Stimulated activated CD8-positive, alpha-beta memory T cell treated with anti-CD3 and anti-CD28 coated beads, Interleukin-4, amount 100 ng/mL, for 1 hour (primary cell): ENCODE data around the gene GIPC2.
"Not testable (repeated sequence)": the region's sequence is repeated elsewhere in the genome, so short reads cannot be mapped to it uniquely, and the experiment has no call there.

ENCODE experiments used
- DNase-seq, 2 donors: peaks; one replicate each; pipeline ENCODE4 v3.0.0-alpha.2; 2020; ENCODE audit warnings: low read depth in 2 of 2, low spot score in 1 of 2

The GIPC2 gene

DNA sequence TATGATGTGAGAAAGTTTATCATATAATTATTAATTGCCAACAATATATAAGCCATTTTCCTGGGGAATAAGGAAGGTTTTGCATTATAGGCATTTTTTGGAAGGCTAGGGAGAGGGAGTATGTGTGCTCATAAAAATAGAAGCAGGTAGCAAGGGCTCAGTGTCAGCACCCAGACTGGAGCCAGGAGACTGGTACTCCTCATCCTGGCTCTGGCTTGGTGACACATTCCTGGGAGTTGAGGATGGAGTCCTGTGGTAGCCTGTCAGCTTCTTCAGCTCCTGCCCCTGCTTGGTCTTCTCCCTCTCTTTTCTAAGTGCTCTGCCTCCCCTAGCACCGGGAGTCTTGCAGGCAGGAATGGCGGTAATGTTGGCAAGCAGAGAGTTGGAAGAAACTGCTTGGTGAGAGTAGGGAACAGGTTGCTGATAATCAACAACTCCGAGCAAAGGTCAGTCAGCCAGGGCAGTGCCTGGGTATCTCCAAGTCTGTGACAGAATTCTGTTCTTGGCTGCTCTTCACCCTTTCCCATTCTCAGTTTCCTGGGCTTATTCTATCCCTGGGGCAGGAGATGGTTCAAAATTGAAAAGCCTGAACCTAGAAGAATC, 23.0 kb downstream of the GIPC2 start:
- no peak for DNase-seq

DNA sequence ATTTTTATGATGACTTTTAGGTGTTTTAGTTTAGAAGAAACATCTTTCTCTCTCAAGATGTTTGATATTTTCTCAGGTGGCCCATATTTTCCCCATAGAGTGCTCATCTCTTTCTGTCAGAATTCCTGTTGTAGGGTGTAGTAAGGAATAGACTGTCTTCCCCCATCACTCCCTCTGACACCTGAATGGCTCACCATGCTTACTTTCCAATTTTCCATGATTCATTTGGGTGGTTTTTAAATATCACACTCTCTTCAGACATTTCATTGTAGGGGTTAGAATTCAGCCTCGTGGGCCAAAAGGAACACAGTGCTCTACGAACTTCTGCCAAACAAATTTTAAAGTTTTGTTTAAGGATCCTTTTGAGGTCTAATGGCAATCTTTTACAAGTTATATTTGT, 24.0 kb downstream of the GIPC2 start:
- DNase-seq = no peak

DNA sequence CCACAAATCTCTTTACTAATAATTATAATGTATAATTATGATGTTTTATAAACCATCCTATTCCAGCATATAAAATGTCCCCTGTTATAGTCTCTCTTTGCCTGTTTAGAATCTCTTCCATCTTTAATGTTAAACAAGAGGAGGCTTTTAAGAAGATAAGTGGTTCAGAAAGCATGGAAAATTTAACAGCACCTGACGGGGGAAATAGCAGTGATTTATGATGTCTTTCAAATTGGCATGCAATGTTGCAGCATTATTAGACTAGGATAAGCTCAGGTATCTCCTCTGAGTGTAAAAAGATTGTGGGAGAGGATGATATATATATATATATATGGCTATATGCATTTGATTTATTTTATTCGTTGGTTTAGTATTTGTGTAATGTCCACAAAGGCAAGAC, 24.4 kb downstream of the GIPC2 start:
- no peak for DNase-seq

DNA sequence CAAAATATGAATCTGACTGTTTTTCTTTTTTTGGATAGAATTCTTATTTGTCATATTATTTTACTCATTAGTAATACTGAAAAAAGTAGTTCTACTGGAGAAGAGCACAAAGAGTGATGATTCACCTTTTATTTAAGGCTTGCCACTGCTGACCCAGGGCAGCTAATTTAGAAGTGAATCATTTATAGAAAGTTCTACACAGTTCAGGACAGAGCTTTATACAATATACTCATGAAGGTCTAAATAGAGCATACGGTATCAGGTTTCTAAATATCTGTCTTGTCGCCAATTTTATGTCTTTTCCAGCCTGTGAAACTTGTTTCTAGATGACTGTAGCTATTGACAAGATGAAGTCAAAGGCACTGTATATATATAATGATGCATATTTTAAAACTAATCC, 25.0 kb downstream of the GIPC2 start:
- DNase-seq = no peak

DNA sequence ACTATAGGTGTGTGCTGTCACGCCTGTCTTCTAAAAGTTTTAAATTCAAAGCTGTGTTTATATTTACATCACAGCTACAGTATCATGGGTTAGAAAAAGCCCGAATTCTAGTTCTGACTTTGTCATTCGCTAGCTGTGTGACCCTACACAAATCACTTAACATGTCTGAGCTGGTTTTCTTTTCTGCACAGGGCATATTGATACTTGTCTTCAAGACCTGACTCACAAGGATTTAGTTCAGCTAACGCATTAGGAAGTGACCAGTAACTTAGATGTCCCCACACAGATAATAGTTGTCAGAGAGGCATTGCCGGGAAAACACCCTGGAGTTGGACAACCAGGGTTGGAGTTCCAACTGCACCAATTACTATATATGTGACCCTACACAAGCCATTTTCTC, 25.9 kb downstream of the GIPC2 start:
- DNase-seq = no peak

DNA sequence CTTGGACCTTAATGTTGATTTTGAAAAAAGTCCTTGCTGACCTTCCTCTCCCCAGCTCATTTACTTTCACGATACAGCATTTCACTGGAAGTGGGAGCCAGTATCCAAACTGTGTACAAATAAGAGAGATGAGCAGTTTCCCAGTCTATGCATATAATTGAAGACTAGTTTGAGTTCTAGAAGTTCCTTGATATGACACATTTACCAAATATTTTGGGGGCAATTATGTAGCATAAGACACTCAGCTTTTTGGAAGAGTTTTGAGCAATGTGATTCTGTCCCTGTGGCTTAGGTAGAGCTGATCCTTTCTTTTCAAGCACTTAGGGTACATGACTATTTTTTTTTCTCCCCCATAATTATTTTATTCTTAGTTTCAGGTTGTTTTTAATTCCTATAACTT, 26.4 kb downstream of the GIPC2 start:
- no peak for DNase-seq

DNA sequence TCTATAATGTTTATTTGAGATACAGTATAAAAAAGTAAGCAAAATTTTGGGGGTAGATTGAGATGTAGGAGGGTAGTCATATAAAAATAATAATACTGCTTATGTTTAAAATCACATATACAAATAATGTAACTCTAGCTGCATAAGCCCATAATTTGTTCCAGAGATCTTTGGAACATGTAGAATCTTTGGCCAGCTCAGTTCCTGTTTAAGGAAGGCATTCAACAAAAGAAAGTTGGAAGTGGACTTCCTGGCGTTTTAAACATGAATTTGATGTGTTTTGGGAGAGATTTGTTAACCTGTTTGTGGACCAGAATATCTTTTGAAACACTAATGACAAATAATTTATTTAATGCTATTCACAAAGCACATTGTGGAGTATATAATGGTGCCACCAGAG, 27.7 kb downstream of the GIPC2 start:
- no peak for DNase-seq

DNA sequence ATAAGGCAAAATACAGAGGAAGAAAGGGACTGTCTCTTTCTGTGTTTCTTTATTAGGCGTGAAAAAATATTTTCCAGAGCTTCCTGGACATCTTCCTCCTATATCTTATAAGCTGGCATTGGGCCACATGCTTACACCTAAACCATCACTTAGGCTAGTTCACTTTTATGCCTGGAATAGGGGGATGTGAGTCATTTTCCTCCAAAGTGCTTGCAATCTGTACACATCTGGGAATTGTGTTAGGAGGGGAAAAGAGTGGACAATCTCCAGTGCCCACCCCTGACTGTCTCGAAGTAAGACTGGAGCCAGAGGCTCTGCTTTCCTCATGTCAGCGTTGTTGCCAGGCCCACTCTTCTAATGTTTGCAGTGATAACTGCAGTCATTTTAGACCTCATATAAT, 29.9 kb downstream of the GIPC2 start:
- no peak for DNase-seq

DNA sequence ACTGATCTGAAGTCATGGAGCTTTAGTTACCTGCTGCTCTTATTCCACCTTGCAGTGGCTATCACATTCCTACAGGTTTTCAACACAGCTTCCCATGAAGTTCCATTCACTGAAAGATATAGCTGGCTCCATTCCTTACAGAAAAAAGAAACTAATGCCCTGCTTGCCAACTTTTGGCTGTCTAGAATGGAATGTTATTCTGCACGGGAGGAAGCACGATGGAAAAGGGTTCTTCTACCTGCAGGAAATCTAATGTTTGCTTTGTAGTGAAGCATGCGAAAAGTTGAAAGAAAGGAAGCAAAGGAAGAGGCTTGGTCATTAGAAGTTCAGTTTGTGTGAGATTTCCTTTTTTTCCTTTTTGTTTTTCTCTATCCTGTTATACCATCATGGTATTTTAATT, 32.6 kb downstream of the GIPC2 start:
- DNase-seq = no peak

DNA sequence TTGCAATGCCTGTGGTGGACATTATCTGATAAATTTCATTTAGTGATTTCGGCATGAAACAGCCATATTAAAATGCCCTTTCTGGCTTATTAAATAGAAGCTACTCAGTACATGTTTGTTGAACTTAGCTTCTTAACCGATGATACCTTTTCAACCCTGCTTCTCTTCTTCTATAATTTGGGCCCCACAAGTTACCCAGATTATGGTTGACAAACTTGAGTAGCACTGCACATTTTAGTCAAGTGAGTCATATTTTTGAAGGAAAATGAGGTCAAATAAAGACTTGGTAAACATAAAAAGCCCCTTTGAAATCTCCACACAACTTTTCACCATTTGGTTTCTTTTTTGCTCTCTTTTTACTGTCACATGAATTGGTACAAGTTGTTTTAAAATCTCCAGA, 33.8 kb downstream of the GIPC2 start:
- DNase-seq = no peak

DNA sequence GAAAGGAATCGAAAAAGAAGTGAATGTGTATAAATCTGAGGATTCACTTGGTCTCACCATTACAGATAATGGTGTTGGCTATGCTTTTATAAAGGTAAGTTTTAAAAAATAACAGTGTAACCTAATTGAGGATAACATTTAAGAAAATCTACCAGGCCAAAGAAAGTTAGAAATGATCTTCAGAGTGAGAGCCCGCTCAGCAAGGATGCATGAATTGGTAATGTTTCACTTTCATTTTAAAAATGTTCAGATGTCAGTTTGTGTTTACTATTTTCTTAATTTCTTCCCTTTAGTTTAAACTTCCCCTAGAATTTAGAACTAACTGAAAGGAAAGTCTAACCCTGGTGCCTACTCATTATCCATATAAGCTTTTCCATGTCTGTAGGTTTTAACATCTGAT, 35.0 kb downstream of the GIPC2 start:
- DNase-seq = no peak

DNA sequence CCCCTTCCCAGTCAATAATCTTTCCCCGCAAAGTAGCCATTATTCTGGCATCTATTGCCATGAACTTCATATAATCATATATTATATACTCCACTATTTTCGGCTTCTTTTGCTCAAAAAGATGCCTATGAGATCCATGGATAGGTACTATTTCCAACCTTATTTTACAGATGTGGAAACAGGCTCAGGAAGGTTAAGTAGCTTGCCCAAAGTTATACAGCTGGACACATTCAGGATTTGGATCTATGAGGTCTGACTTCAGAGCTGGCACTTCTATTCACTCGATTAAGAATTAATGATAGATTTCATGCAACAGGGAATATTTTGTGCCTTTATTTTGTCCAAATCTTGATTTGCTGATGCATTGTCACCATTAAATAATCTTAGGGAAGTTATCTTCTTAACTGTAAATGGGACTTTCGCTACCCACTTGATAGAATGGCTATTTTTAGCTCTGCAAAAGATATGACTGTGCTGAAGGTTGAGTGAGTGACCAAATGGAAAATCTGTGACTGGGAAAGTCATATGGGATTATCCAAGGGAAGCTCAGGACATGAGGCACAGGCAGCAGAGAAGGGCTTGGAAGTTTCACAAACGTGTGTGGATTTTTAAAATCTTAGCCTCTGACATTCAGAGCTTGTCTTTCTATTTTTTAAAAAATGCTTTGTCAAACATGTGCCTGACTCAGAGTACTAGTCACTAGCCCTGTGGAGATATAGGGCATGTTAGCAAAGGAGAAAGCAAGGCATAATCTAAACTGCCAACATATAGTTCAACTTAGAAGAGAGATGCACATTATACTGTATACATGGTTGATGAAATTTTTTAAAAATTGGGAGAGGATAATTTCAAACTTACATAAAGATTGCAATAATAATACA, 36.5 kb downstream of the GIPC2 start:
- no peak for DNase-seq

DNA sequence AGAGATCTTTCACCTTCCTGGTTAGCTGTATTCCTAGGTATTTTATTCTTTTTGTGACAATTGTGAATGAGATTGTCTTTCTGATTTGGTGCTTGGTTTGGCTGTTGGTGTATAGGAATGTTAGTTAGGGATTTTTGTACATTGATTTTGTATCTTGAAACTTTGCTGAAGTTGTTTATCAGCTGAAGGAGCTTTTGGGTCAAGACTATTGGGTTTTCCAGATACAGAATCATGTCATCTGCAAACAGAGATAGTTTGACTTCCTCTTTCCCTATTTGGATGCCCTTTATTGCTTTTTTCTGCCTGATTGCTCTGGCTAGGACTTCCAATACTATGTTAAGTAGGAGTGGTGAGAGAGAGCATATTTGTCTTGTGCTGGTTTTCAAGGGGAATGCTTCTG, 38.9 kb downstream of the GIPC2 start:
- DNase-seq = not testable (repeated sequence)

DNA sequence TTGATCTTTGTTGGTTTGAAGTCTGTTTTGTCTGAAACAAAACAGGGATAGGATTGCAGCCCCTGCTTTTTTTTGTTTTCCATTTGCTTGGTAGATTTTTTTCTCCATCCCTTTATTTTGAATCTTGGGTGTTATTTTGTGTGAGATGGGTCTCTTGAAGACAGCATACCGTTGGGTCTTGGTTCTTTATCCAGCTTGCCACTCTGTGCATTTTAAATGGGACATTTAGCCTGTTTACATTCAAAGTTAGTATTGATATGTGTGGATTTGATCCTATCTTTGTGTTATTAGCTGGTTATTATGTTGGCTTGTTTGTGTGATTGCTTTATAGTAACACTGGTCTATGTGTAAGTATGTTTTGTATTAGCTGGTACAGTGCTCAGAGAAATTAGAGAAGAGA, 40.9 kb downstream of the GIPC2 start:
- no peak for DNase-seq

DNA sequence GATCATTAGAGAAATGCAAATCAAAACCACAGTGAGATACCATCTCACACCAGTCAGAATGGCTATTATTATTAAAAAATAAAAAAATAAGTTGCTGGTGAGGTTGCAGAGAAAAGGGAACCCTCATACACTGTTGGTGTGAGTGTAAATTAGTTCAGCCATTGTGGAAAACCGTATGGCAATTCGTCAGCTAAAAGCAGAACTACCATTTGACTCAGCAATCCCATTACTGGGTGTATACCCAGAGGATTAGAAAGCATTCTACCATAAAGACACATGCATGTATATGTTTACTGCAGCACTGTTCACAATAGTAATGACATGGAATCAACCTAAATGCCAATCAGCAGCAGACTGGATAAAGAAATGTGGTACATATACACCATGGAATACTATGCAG, 42.2 kb downstream of the GIPC2 start:
- no peak for DNase-seq

DNA sequence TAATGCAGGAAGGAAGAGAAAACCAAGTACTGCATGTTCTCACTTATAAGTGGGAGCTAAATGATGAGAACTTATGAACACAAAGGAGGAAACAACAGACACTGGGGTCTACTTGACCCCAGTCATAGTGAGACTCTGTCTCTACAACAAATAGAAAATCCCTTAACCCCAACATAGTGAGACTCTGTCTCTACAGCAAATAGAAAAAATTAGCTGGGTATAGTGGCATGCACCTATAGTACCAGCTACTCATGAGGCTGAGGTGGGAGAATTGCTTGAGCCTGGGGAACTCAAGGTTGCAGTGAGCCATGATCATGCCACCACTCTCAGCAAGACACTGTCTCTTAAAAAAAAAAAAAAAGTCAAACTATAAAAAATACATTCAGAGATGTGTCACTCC, 42.7 kb downstream of the GIPC2 start:
- DNase-seq = no peak

DNA sequence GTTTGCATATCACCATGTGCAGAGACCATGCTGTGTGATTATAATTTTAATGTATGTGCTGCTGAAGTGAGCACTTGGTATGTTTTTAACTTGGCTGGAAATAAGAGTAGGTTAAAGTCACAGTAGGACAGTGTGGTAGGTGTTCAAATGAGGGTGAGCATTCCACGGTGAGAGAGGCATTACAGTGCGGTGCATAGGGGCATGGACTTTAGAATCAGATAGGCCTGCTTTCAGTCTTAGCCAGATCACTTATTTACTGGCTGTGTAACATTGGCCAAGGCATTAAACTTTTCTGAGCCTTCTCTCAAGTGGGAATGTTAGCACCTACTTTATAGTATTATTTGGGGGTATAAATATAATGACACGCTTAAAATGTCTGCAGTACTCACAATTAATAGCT, 43.2 kb downstream of the GIPC2 start:
- DNase-seq = no peak

DNA sequence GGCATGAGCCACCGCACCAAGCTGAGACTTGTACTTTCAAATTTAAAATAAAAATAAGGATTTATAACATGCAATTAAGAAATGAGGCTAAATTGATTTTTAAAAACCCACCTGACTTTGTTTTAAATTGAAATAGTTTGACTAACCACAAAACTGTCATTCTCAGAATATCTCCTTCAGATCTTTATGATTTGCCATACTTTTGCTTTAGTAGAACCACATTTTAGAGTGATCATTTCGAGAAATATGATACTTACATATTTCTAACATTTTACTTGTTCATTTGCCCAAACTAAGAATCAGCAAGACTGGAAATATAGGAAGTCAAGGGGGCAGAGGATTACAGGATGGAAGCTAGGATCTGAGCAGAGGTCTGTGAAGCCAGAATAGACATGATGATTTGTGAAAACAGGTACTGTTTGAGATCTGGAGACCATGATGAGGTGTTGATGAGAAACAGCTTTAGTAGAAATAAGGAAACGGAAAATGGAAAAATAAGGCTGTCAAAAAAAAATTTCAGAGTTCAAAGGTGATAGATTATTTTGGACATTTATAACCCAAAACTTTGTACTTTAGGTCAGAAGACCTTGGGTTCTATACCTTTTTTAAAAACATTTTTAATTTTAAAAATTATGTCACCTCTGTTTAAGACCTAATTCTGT, 44.8 kb downstream of the GIPC2 start:
- DNase-seq = no peak

DNA sequence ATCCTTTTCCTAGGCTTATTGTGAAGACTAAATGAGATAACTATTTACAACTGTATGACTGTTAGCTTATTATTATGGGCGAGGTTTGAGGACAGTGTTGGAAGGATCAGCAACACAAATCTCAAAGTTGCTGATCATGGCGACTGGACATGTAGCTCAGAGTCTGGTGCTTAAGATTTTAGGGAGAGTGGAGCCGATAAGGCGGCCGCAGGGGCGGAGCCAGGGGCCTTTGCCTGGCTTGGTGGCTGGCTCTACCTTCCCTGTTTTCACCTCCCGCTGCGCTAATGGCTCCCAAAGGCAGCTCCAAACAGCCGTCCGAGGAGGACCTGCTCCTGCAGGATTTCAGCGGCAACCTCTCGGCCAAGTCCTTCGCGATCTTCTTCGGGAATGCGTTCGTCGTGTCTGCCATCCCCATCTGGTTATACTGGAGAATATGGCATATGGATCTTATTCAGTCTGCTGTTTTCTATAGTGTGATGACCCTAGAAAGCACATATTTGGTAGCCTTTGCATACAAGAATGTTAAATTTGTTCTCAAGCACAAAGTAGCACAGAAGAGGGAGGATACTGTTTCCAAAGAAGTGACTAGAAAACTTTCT, 45.5 kb downstream of the GIPC2 start:
- DNase-seq = no peak

DNA sequence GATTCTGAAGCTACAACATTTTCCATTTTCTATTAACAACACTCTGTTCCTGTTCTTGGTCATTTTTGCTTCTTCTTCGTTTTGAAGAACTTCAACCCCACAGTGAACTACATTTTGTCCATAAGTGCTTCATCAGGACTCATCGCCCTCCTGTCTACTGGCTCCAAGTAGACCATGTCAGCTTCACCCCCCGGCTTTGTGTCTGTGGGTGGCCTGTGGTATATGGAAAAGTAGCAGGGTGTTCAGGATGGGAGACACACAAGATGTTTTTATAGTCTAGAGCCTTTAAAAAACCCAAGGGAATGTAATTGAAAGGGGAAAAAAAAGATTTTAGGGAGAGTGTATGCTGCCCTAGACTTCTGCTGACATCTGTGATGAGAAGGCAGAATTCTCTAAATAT, 46.1 kb downstream of the GIPC2 start:
- no peak for DNase-seq

DNA sequence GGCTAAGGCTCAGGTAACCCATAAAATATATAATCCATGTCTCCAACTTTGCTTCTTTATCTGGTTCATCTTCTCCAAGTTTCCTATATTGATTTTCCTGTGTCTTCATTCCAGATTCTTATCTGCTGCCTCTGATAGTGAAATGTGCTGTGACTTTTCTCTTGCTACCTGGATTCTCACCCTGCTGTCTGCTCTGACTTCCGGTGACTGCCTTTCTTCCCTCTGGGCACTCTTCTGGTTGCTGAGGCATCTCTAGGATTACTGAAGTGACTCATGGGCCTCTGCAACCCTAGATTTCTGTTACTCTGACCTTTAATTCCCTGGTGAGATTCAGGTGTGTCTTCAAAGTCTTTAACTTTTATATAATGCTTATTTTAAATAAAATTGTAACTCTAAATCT, 46.9 kb downstream of the GIPC2 start:
- DNase-seq = no peak

DNA sequence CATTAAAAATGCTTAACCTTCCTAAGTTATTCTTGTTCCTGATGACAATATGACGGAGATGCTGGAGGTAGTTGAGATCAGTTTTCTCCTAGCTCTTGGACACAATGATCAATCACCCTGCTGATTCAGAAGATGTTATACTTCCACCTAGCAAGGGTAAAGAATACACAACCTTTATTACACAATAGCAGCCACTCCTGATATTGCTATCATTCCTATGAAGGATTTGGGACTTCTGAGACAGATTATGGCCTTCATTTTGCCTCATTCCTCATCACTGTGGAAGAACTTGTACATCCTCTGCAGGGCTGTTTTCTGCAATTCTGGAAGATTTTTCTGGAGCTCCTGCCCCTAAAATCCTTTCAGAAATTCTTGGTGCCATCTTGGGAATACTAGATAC, 47.8 kb downstream of the GIPC2 start:
- DNase-seq = no peak
